ENCODE data around the gene ZHX3. TPM values are rescaled to one million over a fixed set of nuclear protein-coding genes. Genes with fewer than 3 reads are reported as not detected.

ZHX3 gene
- total and polyA plus RNA-seq, 9 of the 15 experiments (the other 6 are each of a cell fraction or from before 2014, with no cell fraction given) = 0.80 to 14.6 (median 4.9) TPM

DNA sequence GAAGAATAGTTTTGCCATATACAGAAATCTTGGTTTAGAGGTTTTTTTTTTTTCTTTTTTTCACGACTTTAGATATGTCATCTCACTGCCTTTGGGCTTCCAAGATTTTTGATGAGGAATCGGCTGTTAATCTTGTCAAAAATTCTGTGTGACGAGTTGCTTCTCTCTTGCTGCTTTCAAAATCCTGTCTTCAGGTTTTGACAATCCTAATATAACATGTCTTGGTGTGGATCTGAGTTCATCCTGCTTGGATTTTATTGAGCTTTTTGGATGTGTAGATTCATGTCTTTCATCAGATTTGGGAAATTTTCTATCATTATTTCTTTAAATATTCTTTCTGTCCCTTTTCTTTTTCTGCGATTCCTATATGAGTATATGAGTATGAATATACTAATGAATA, 119.1 kb downstream of the ZHX3 start:
- Histone ChIP-seq H3K9me3 (replicated peaks; ENCODE audit: control insufficient read depth, insufficient read depth, low read depth, low read length) (peaks cover 4% of the 10 kb centered on the region; the same call in 1 of the 2 replicates), H2AFZ (ENCODE audit: low read depth, low read length) (no peak overlapping the region), H3K27me3 (ENCODE audit: control insufficient read depth in 2 of 2, insufficient read depth in 2 of 2, low read length in 2 of 2) (no peaks in the 10 kb centered on the region), H3K4me3 (no peak overlapping the region), H4K20me1 (replicated peaks; ENCODE audit: control insufficient read depth, insufficient read depth, low read length) (no peaks in the 10 kb centered on the region), H3K9me1 (ENCODE audit: control insufficient read depth, insufficient read depth, low read length) (no peaks in the 10 kb centered on the region), H3K4me1 (replicated peaks in 1 of 2; ENCODE audit: control insufficient read depth in 2 of 2, insufficient read depth in 2 of 2, low read length in 2 of 2) (no peaks in the 10 kb centered on the region), H3K36me3 (ENCODE audit: control insufficient read depth, insufficient read depth, low read length) (peaks cover 4% of the 10 kb centered on the region; the same call in 1 of the 3 replicates), H3K27ac (ENCODE audit: extremely low read depth, low read depth, low read length) (no peak overlapping the region), H3K79me2 (ENCODE audit: control insufficient read depth, insufficient read depth, low read length) (no peaks in the 10 kb centered on the region), H3K4me2 (ENCODE audit: insufficient read depth, low read length) (no peak overlapping the region), H3K9ac (ENCODE audit: insufficient read depth in 1 of 2, low read depth in 2 of 2, low read length in 2 of 2) (no peak overlapping the region)
- in situ Hi-C loops (cut with MboI) = no loop called here
- BruUV-seq (replicated peaks) = no TSS peak
- POLR2A ChIA-PET = no interaction called here
- no peak for ATAC-seq
- no peak for FAIRE-seq
- CTCF ChIA-PET (ENCODE audit: low intra/inter-chr PET ratio) = no interaction called here
- no peak for DNase-seq (ENCODE audit: extremely low read depth in 1 of 4, low spot score in 3 of 4)
- TF ChIP-seq TRIM28 (IDR thresholded peaks at IDR 0.05) (peak; percentile 33; the same call in 1 of the 2 replicates), MEF2D (tag; conservative IDR thresholded peaks at IDR 0.05; ENCODE audit: low read depth) (no peak), HSF4 (CRISPR knock-in tag; IDR thresholded peaks at IDR 0.05; ENCODE audit: borderline replicate concordance) (no peak), ZNF24 (IDR thresholded peaks at IDR 0.05) (no peak), CBX3 (IDR thresholded peaks at IDR 0.05; ENCODE audit: borderline replicate concordance in 1 of 2, low read length in 2 of 2) (peak in 1 of 2 experiments; percentile 73; a peak in 1 of 3 replicates), PTBP1 (IDR thresholded peaks at IDR 0.05; ENCODE audit: low read depth, low read length) (no peak), STAG1 (CRISPR knock-in tag; IDR thresholded peaks at IDR 0.05; ENCODE audit: borderline replicate concordance) (no peak), EGR1 (conservative IDR thresholded peaks at IDR 0.05) (no peak), CBX5 (IDR thresholded peaks at IDR 0.05; ENCODE audit: borderline replicate concordance, low read depth) (peak; percentile 49; the same call in 1 of the 2 replicates), ZNF75A (CRISPR knock-in tag; IDR thresholded peaks at IDR 0.05) (no peak), ZNF280A (IDR thresholded peaks at IDR 0.05; ENCODE audit: low read depth, partially characterized antibody) (peak; percentile 78)
- TF ChIP-seq, protein P1, sequence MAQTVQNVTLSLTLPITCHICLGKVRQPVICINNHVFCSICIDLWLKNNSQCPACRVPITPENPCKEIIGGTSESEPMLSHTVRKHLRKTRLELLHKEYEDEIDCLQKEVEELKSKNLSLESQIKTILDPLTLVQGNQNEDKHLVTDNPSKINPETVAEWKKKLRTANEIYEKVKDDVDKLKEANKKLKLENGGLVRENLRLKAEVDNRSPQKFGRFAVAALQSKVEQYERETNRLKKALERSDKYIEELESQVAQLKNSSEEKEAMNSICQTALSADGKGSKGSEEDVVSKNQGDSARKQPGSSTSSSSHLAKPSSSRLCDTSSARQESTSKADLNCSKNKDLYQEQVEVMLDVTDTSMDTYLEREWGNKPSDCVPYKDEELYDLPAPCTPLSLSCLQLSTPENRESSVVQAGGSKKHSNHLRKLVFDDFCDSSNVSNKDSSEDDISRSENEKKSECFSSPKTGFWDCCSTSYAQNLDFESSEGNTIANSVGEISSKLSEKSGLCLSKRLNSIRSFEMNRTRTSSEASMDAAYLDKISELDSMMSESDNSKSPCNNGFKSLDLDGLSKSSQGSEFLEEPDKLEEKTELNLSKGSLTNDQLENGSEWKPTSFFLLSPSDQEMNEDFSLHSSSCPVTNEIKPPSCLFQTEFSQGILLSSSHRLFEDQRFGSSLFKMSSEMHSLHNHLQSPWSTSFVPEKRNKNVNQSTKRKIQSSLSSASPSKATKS (CRISPR knock-in tag; IDR thresholded peaks at IDR 0.05) = no peak
- intact Hi-C loops (cut with micrococcal nuclease) = no loop called here
- WGBS (ENCODE audit: insufficient coverage, low coverage, missing lambda C conversion rate) = 82% methylated on average over 4 of the region's 4 CpGs
